GM19043 (cell line): ENCODE results near the gene HOXD9.

Source experiments
- ATAC-seq: cut with Tn5 transposase; IDR thresholded peaks from one replicate; pipeline ENCODE4 v1.9.1; 2021; ENCODE audit warnings: low read depth; ENCODE audit not compliant: unreplicated experiment

Gene HOXD9

DNA sequence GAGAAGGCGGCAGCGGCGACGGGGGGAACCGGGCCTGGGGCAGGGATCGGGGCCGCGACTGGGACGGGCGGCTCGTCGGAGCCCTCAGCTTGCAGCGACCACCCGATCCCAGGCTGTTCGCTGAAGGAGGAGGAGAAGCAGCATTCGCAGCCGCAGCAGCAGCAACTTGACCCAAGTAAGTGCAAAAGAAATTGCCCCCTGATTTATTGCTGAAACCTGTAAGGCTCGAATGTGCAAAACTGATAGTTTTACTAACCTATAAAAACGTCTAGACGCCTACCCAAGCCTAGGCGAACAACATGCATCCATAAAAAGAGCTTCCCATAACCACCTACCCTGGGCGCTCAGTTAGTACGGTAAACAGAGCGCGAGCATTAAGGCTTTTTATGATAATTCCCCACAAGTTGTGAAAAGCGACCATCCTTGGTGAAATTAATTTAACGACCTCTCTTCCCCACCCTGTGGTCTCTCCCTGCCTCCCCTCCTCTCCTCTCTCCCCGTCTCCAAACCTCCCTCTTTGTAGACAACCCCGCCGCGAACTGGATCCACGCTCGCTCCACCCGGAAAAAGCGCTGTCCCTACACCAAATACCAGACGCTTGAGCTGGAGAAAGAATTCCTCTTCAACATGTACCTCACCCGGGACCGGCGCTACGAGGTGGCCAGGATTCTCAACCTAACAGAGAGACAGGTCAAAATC, 1.0 kb downstream of the HOXD9 start:
- no peak for ATAC-seq

DNA sequence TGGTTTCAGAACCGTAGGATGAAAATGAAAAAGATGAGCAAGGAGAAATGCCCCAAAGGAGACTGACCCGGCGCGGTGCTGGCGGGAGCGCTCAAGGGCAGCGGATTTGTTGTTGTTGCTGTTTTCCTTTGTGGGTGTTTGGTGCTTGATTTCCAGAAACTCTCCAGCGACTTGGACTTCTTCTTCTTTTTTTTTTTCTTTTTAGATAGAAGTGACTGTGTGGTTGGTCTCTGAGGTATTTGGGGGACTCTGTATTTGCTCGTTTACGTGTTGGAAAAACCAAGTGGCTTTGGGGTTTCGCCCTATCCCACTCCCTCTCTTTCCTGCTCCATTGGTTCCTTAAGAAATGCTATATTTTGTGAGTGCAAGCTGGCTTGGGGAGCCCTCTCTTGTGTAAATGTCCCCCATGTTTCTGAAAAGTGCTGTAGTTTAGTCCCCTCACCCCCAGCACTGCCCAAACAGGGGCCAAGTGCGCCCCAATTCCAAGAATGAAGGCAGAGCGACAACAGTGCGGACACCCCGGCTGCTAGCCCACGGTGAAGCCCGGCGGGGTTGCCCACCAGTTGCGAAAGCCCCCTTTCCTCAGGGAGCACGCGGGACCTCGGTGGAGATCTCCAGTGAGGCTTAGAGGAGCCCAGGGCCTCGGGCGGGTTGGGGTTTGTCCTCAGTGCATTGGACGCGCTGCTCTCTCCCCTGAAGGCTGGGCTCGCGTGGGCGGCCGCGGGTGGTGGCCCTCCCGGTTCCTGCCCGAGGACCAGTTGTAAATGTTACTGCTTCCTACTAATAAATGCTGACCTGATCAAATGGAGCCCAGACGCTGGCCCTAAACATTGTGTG, 1.8 kb downstream of the HOXD9 start:
- no peak for ATAC-seq

DNA sequence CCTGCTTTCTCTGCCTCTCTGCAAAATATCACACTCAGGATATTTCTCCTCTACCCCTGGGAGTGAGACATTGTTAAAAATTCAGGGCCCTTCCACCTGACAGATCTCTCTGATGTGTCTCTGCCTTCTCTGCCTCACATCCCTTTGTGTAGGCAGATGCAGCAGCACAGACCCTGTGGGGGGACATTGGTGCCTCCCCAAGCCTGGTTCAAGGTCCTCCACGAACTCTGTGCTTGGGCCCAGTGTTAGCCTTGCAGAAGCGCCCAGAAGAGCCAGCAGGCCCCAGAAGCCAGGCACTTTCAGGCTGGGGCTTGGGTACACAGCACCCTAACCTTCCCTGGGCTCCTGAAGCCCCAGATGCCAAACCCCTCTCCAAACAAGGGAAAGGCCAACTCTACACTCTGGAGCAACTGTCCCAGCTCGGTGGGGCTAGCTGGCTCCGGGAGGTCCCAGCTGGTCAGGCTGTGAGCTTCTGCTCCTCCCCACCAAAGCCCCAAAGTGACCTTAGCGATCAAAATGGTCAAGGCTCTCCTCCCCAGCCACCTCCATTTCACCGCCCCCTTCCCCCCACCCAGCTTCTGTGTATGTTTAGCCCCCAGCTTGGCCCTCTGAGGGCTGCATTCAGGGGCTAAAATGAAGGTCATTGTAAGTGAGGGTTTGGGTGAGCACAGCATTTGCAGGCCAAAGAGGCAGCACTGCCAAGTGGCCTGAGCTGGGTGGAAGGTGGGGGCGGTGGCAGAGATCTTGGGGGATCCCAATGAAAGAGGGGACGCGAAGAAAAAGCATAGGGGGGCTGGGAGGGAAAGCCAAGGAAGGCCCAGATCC, 2.6 kb downstream of the HOXD9 start:
- ATAC-seq: no peak

DNA sequence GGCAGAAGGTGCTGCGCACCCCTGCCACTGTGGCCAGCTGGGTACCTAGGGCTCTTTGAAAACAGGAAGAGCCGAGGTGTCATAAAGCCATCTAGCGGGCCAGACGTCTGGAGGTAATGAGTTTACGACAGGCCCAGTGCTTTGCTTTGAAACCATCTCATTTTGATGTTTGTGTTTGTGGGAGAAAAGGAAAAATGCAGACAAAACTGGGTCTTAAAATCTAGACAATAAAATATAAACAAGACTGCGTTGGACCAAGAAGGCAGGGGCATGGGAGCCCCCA, 3.2 kb downstream of the HOXD9 start:
- no peak for ATAC-seq

DNA sequence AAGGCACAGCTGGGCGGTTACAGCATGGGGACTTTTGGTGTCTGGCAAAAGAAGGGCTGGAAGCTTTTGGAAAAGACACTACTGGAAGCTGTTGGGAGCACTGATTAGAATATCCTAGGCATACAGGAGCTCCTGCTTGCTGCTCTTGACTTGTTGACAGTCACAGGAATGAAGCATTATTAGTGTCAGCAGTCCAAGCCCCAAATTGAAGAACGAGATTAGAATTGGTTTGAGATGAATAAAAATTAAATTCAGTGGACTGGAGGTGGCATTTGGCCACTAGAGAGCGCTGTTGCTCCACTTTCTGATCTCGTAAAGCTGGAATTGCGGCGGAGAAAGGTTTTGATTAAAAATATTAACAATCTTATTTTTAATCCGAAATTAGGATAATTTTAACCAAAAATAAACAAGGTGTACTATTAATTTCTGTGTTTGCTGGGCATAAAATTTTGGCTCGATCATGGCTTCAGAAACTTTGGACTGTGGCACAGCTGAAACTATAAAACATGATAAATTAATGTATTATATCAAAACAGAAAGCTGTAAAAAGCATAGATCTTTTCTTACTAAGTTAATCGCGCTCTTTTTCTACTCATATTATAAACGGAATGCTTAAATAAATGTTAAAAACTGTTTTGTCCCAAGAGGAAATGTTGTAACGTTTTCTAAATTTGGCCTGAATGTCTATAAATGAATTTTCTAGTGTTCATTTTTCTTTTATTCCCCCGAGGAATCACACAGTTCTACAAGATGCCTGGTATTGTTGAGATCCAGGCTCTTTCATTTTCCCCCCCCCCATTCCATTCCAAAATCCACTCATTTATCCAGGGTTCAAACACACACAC, 4.6 kb downstream of the HOXD9 start:
- ATAC-seq: no peak

DNA sequence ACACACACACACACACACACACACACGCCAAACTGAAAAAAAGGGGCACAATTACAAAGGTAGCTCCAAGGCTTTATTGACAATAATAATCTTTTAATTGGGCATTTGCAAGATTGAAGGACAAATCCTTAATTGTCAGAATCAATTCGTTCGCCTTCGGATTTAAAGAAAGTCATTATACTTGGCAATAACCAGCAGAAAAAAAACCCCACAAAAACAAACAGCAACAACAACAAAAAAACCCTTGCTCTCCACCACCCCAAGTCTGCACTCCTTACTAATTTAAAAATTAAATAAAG, 5.2 kb downstream of the HOXD9 start:
- ATAC-seq: no peak

DNA sequence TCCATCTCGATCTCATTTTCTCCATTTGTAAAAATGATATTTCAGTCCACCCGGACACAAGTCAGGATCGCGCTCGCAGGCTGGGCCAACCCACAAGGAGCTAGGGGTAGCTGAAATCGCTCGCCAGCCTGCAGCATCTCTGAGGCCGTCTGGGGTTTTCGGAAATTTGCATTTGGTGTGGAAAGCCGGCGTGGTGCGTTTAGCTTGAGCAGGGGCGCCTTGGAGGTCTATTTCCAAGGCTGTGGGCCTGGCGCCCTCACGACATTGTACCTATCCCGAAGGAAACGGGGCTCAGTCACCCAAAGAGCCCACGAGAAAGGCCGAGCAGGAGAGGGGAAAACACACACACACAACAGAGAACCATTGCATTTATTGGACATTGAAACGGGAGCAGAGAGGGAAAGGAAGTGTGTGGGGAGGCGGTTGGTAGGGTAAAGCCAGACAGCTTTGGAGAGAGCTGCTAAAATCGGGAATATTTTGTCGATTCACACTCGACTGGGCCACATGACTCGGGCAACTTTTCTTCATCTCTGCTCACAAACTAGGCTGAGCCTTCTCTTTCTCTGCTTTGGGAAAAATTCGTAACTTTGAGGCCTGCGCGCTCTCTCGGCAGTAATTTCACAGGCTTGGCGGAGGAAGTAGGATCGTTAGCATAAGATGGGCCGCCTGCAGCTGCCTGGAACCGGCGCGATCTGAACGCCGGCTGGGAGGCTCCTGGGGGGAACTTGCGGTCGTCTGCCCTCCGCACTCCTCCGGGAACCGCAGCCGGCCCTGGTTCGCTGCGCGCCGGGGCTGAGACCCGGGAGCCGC, 5.9 kb downstream of the HOXD9 start:
- ATAC-seq: no peak

DNA sequence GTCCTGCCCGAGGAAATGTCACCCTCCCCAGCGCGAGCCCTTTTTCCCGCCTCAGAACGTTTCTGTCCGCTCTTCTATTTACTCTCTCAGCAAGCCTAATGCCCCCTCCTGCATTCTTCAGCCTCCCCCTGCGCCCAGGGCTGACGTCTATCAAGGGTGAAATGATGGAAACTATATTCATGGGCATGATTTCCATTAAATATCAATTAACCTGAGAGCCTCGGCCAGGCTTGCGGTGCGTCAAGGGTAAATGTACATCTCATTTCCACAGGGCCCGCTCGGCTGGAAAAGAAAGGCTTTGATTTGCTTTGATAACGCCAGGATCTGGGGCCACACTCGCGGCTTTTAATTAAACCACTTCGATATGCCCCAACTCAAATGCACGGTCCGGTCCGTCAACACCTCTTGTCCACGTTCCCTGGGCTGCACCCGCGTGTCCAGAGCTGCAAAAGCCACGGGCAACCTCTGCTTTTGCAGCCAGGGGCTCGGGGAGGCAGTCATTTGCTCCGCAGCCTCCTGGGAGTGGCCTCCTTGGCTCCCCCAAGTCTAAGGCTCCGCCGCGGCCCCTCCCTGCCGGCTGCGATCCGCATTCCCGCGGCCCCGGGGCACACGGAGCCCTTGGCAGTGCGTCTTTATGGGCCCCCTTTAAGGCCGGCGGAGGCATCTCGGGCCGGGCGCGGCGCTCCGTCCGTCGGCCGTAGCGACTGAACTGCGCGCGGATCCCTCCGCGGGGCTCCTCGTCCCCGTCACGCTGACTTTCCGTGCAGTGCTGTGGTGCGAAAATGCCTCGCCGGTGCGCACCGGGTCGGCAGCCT, 6.7 kb downstream of the HOXD9 start, which contains the start of gene HOXD8:
HOXD8 (plus strand) TSS at position 724 of the 815 bp plus-strand sequence. CDS start 662 bp downstream, outside the sequence.
- no peak for ATAC-seq

DNA sequence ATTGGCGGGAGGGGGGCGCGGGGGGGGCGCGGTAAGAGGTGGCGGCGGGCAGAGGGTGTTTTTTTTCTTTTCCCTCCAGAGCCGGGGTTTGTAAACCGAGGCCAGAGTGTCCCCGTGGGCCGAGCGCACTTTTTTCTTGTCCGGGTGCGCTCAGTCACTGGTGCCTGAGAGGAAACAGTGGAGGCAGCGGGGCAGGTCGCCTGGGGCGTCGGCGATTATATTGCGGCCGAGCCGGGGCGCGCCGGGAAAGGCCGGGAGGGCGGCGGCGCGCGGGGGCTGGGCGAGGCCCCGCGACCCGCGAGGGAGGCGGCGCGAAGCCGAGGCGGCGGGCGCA, 7.3 kb downstream of the HOXD9 start:
- no peak for ATAC-seq

DNA sequence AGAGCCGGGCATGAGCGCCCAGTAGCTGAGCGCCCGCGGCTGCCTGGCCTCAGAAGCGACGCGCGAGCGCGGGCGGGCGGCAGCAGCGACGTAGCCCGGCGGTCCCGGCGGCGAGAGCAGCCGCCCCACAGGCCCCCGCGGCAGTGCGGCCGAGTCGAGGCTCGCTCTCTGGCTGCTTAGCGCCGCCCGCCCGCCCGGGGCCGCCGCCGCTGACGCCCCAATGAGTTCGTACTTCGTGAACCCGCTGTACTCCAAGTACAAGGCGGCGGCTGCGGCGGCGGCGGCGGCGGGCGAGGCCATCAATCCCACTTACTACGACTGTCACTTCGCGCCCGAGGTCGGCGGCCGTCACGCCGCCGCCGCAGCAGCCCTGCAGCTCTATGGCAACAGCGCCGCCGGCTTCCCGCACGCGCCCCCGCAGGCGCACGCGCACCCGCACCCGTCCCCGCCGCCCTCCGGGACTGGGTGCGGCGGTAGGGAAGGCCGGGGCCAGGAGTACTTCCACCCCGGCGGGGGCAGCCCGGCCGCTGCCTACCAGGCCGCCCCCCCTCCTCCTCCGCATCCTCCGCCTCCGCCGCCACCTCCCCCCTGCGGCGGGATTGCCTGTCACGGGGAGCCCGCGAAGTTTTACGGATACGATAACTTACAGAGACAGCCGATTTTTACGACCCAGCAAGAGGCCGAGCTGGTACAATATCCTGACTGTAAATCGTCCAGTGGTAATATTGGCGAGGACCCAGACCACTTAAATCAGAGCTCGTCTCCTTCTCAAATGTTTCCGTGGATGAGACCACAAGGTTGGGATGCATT, 7.8 kb downstream of the HOXD9 start:
- ATAC-seq: no peak

DNA sequence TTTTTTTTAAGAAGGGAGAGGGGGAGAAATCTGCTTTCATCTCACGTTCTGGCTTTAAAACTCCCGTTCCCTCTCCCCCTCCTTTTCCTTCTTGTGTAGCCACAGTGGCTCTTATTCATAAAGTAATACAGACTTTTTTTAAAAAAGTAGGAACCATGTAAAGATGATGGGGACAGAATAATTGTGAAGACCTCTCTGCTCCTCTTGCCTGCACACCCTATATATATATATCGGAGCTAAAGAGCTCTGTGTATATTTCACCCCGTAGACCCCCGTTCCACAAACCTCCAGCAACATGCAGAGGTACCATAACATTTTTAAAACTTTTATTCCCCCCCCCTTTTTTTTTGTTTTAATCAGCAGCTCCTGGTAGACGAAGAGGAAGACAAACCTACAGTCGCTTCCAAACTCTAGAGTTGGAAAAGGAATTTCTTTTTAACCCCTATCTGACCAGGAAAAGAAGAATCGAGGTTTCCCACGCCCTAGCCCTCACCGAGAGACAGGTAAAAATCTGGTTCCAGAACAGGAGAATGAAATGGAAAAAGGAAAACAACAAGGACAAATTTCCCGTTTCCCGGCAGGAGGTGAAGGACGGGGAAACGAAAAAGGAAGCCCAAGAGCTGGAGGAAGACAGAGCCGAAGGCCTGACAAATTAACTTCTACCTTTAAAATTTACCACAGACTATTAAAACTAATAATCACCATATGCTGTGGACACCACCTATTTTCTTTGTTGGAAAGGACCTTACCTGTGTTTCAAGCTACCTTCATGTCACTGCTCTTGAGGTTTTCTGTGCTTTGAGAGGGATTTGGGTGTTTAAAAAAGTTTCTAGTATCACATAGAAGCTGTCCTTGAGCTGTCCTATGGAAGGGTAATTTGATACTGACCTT, 8.7 kb downstream of the HOXD9 start:
- no peak for ATAC-seq

DNA sequence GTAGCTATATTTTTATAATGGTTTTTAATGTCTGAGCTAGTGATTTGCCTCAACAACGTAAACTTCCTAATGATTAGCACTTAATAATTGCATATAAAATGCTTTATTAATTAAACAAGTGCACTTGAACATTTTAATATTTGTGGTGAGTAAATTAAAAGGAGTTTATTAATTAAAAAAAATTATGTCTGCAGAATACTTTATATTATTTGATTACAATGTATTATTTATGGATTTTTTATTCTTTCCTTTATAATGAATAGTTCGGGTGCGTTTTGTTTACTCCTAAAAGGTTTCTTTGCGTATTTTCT, 9.3 kb downstream of the HOXD9 start:
- ATAC-seq: no peak

DNA sequence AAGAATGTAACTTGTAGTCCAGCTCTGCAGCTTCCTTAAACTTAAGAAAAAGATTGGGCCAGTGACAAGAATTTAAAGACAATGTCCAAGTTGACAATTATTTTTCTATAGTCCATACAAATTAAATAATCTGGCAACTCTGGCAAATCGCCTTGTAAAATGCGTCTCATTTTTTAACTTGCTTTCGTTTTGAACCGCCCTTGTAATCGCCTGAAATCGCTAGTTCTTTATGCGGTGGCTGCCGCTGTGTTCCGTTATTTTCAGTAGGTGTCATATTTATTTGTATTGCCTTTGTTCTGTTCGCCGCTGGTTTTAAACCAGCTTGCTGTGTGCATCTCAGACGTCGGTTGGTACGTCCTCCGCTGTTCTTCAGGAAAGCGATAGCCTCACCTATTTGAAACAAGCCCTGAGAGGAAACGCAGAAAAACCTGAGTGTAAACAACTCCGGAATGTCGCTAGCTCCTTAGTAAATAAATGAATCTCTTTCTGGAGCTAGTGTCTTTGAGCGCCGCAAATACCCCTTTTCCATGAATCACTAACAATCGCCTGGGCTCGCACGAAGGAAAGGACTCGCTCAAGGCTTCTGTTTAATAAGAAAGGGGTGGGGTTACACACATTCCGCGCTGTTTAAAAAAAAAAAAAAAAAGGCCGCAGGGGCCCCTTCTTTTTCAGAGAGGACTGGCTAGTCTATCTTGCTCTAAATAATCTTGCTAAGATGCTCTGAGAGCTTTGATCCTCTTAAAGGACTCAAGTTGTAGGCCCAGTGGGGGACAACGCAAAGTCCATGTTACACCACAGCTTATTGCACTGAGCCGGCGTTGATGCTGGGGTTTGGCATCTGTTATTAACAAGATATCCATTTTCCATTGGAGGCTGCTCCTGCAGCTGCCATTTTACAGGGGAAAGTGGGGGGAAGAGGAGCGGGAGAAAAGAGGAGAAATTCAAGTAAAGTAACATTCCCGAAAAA, 10.0 kb downstream of the HOXD9 start:
- ATAC-seq: no peak

DNA sequence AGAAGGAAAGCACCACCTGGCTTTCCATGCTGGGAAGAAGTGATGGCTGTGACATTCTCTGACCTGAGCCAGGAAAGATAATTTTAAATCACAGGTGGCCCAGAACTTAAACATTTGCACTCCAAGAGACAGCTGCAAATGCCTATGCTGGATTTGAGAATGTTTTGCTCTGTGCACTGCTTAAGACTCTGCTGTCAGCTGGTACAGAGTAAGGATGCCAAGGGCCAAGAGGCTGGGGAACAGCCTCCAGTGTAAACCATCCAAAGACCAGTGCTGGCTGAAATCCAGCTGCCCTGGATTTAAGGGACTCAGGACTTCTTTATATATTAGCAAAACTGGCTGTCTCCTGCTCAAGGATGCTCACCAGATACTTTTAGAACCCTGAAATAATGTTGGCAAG, 10.9 kb downstream of the HOXD9 start:
- ATAC-seq: no peak

DNA sequence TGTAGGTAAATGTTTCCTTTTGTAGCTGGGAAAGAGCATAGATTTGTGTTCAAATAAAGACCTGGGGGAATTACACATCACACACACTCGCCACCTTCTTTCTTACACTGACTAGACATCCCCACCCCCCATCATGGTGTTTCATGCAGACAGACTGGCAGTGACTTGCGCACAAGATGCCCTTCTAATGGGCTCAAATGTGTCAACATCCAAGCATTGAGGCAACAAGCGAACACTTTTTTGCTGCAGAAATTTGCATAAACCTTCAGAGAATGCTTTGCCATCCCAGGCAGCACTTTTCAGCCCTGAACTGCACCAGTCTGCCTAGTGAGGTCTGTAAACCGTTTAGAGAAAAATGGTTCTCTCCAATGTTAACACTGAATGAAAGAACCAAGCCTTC, 11.5 kb downstream of the HOXD9 start:
- ATAC-seq: no peak

DNA sequence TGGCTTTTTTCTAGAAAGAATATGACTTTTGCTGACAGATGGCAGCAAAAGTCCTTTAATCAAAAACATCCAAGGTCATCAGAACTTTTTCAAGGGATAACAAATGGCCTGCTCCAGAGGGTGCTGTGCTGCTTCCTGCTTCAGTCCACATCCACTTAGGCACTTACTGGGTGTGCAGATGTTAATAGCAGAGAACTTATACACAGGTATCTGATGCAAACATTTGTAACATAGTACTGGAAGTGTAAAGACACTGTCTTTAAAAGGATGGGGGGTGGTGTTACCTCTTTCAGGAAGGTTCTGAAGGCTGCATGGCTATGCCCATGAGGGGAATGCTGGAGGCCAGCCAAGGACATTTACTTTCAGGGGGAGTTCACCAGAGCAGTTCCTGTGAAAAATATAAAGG, 12.5 kb downstream of the HOXD9 start:
- no peak for ATAC-seq
